Endothelial cell of umbilical vein (primary cell): ENCODE results near the gene MAD2L2.

Experiments used
- CTCF ChIP-seq, 2 donors: IDR thresholded peaks; 1 replicate in 1 of 2; 2 replicates in 1 of 2; pipeline ENCODE4 v1.5.1; 2011; ENCODE audit warnings: low read length in 2 of 2, mild to moderate bottlenecking in 2 of 2, moderate library complexity in 2 of 2, control low read depth in 1 of 2, inconsistent platforms in 1 of 2, low read depth in 1 of 2; ENCODE audit not compliant: insufficient read depth in 1 of 2; ENCODE audit errors: extremely low read depth in 1 of 2
- EZH2 ChIP-seq: IDR thresholded peaks from 2 replicates; pipeline ENCODE4 v1.6.1; 2012; ENCODE audit warnings: borderline replicate concordance, low read depth, mild to moderate bottlenecking, moderate library complexity, low read length, inconsistent platforms; ENCODE audit not compliant: severe bottlenecking
- FOS ChIP-seq: IDR thresholded peaks from 2 replicates; pipeline ENCODE4 v1.6.1; 2011; ENCODE audit warnings: mild to moderate bottlenecking, low read length, moderate library complexity, borderline replicate concordance; ENCODE audit not compliant: insufficient read depth
- JUN ChIP-seq: IDR thresholded peaks from 2 replicates; pipeline ENCODE4 v1.6.1; 2011; ENCODE audit warnings: borderline replicate concordance, low read depth; ENCODE audit not compliant: insufficient read length, insufficient read depth
- MAX ChIP-seq: IDR thresholded peaks from 2 replicates; pipeline ENCODE4 v1.6.1; 2011; ENCODE audit not compliant: insufficient read depth, insufficient read length
- MYC ChIP-seq: IDR thresholded peaks from one replicate; pipeline ENCODE4 v1.6.1; 2011; ENCODE audit warnings: mild to moderate bottlenecking, low read depth, low read length
- POLR2A ChIP-seq: IDR thresholded peaks from 2 replicates; pipeline ENCODE4 v1.6.1; 2012; ENCODE audit warnings: low read depth, mild to moderate bottlenecking, control low read depth, low read length
- POLR2AphosphoS5 ChIP-seq: IDR thresholded peaks from 2 replicates; pipeline ENCODE4 v1.6.1; 2012; ENCODE audit warnings: low read depth, mild to moderate bottlenecking, control low read depth, low read length, moderate library complexity; ENCODE audit not compliant: insufficient read depth

- TF ChIP-seq CTCF (IDR thresholded peaks at IDR 0.05; ENCODE audit: extremely low read depth in 1 of 2, insufficient read depth in 1 of 2, low read depth in 1 of 2, low read length in 2 of 2), result no peak
- no peak for TF ChIP-seq POLR2AphosphoS5
- no peak for TF ChIP-seq JUN
- no peak for TF ChIP-seq EZH2
- TF ChIP-seq MAX, result no peak
- no peak for TF ChIP-seq FOS
- TF ChIP-seq POLR2A, result no peak
- TF ChIP-seq MYC, result no peak
Observed at GRCh38 chr1:11721311-11721710, 40.4 kb upstream of the MAD2L2 start.
